ENCODE results near the gene SNRK. TPM values are rescaled to one million over a fixed set of nuclear protein-coding genes. Genes with fewer than 3 reads are reported as not detected.
A peak's percentile ranks its signal among the peaks of the same experiment; 100 is the strongest.

The SNRK gene
- total RNA-seq, 8 experiments from 2014 or later: 15.2 to 58.3 (median 25.5) TPM

DNA sequence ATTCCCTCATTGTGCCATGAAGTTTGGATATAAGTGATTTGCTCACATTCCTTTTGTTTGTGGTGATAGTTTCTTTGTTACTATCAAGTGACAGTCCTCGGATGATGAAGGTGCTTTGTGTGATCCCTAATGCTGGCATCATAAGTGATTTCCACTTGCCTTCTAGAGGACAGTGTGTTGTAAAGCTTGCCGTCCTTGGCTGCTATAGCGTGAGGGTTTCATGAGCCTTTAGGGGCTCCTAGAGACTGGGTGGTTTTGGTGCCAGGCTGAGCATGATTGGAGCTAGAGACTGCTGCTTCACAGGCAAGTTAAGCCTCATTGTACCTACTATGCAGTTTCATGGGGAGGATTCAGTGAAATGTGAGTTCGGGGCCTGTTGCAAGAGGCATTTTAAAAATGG lies 12.4 kb downstream of the SNRK start:
- Histone ChIP-seq H3K4me3 (no peak overlapping the region), H3K27ac (no peak overlapping the region), H3K4me1 (replicated peaks in 1 of 2) (no peaks in the 10 kb centered on the region)
- WGBS, 10 experiments: 67 to 100% (median 100%) methylated on average over 1 to 3 of the region's 4 CpGs; no CpG with 5 or more reads in 3 of the 10 experiments
- in situ Hi-C loops (cut with MboI; ENCODE audit: low pct_unique_long_range_greater_than_20kb in 2 of 9, low sequenced_read_pairs in 9 of 9, unreplicated experiment in 9 of 9): no loop called here
- ATAC-seq (replicated peaks in 6 of 8): no peak

DNA sequence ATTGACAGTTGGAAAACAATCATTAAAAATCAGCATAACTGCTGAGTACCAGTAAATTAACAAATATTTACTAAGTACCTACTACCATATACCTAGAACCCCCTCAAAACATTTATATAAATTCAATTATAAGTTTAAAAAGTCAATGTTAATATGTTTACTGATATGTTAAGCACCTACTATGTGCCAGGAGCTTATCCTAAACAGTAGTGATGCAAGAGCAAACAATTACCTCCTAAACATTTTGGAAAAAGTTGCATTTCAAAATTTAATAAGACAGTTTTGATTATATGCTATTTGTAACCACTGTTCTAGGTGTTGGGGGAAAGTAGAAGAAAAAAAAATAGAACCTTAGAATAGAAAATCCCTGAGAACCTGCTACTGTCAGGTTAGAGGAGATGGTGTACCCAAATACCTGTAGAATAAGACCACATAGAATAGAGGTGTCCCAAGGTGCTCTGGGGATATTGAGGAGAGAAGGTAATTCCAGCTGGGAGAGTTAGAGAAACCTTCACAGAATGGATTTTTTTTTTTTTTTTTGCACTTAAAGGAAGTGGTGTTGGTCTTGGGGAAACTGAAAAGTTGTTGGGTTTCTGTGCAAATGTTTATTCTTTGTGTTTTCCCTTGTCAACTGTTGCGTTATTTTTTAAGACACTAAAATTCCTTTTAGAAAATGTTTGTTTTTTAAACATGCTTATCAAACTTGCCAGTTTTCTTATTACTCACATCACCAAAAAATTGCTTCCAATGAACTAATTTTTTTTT lies 16.0 kb downstream of the SNRK start:
- in situ Hi-C loops (cut with MboI; ENCODE audit: low pct_unique_long_range_greater_than_20kb in 2 of 9, low sequenced_read_pairs in 9 of 9, unreplicated experiment in 9 of 9): no loop called here
- 80 to 100% (median 93%) methylated on average over 1 of the region's 1 CpG; no CpG with 5 or more reads in 2 of the 10 experiments for WGBS, 10 experiments
- ATAC-seq (replicated peaks in 6 of 8): no peak
- Histone ChIP-seq H3K27ac (no peak overlapping the region), H3K4me3 (no peak overlapping the region), H3K4me1 (replicated peaks in 1 of 2) (no peaks in the 10 kb centered on the region)

DNA sequence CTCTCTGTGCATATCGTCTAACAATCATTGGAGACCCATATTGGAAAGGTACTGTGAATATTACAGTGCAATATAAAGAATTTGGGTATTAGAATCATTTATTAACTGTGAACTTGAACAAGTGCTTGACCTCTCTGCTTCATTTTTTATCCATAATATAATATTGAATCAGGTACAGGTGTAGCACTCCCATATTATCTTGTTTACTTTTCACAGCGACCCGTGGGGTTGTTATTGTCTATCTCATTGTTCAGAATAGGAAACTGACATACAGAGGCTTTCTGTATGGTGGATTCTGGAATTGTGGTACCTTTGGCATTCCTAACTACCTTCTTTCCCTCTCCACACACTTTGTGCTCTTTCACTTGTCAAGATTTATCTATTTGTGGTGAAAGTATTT lies 17.8 kb downstream of the SNRK start:
- 75 to 100% (median 96%) methylated on average over 1 to 3 of the region's 3 CpGs; no CpG with 5 or more reads in 1 of the 10 experiments for WGBS, 10 experiments
- Histone ChIP-seq H3K27ac (no peak overlapping the region), H3K4me3 (no peak overlapping the region), H3K4me1 (replicated peaks in 1 of 2) (no peaks in the 10 kb centered on the region)
- in situ Hi-C loops (cut with MboI; ENCODE audit: low pct_unique_long_range_greater_than_20kb in 2 of 9, low sequenced_read_pairs in 9 of 9, unreplicated experiment in 9 of 9): no loop called here
- no peak for ATAC-seq (replicated peaks in 6 of 8)

DNA sequence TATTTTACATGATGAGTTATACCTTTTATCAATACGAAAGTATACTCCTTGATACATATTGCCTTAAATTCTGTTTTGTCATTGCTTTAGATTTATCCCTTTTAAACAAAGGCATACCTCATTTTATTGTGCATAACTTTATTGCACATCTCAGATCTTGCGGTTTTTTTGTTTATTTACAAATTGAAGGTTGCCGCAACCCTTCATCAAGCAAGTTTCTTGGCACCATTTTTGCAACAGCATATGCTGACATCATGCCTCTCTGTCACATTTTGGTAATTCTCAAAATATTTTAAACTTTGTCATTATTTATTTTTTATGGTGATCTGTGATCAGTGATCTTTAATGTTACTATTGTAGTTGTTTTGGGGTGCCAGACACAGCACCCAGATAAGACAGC lies 20.9 kb downstream of the SNRK start:
- ATAC-seq (replicated peaks in 6 of 8): no peak
- no peak overlapping the region for H3K27ac ChIP-seq
- H3K4me1 ChIP-seq (replicated peaks in 1 of 2): no peaks in the 10 kb centered on the region
- 82 to 100% (median 93%) methylated on average over 3 of the region's 3 CpGs for WGBS, 10 experiments
- no peak overlapping the region for H3K4me3 ChIP-seq
- in situ Hi-C loops (cut with MboI; ENCODE audit: low pct_unique_long_range_greater_than_20kb in 2 of 9, low sequenced_read_pairs in 9 of 9, unreplicated experiment in 9 of 9): no loop called here

DNA sequence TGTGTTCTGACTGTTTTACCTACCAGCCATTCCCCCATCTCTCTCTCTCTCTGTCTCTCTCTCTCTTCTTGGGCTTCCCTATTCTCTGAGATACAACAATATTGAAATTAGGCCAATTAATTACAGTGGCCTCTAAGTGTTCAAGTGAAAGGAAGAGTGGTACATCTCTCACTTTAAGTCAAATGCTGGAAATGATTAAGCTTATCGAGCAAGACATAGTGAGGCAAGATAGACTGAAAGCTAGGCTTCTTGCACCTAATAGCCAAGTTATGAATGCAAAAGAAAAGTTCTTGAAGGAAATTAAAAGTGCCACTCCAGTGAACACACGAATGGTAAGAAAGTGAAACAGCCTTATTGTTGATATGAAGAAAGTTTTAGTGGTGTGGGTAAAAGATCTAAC lies 21.3 kb downstream of the SNRK start:
- WGBS, 10 experiments: 93 to 100% (median 100%) methylated on average over 1 to 2 of the region's 2 CpGs; no CpG with 5 or more reads in 2 of the 10 experiments
- in situ Hi-C loops (cut with MboI; ENCODE audit: low pct_unique_long_range_greater_than_20kb in 2 of 9, low sequenced_read_pairs in 9 of 9, unreplicated experiment in 9 of 9): no loop called here

DNA sequence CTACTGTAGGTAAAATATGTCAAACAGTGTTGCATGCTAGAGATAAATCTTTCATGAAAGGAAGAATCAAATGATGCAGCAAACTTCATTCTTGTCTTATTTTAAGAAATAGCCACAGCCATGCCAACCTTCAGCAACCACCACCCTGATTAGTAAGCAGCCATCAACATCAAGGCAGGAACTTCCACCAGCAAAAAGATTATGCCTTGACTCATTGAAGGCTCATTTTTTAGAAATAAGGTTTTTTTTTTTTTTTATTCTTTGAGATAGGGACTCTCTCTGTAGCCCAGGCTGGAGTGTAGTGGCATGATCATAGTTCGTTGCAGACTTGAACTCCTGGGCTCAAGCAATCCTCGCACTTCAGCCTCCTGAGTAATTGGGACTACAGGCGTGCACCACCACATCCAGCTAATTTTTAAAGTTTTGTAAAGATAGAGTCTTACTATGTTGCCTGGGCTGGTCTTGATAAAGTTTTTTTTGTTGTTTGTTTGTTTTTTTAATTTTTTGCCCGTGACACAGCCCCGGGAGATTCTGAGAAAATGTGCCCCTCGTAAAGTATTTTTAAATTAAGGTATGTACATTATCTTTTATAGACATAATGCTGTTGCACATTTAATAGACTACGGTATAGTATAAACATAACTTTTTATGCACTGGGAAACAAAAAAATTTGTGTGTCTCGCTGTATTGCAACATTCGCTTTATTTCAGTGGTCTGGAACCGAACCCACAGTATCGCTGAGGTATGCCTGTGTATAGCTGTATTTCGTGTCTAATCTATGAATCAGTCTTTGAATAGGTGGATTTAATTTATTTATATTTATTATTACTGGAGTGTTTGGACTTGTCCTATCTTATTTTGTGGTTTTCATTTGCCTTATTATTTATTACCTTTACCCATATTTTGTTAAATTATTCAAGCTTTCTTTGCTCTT lies 23.3 kb downstream of the SNRK start:
- Histone ChIP-seq H3K27ac (no peak overlapping the region), H3K4me1 (replicated peaks in 1 of 2) (no peaks in the 10 kb centered on the region), H3K4me3 (no peak overlapping the region)
- in situ Hi-C loops (cut with MboI; ENCODE audit: low pct_unique_long_range_greater_than_20kb in 2 of 9, low sequenced_read_pairs in 9 of 9, unreplicated experiment in 9 of 9): no loop called here
- ATAC-seq (replicated peaks in 6 of 8): no peak
- 94 to 100% (median 97%) methylated on average over 4 to 12 of the region's 12 CpGs; no CpG with 5 or more reads in 1 of the 10 experiments for WGBS, 10 experiments

More for the DNA sequence above, 21.3 kb downstream of the SNRK start:
- H3K27ac ChIP-seq: no peak overlapping the region
- no peak overlapping the region for H3K4me3 ChIP-seq
- ATAC-seq (replicated peaks in 6 of 8): no peak
- H3K4me1 ChIP-seq (replicated peaks in 1 of 2): no peaks in the 10 kb centered on the region

DNA sequence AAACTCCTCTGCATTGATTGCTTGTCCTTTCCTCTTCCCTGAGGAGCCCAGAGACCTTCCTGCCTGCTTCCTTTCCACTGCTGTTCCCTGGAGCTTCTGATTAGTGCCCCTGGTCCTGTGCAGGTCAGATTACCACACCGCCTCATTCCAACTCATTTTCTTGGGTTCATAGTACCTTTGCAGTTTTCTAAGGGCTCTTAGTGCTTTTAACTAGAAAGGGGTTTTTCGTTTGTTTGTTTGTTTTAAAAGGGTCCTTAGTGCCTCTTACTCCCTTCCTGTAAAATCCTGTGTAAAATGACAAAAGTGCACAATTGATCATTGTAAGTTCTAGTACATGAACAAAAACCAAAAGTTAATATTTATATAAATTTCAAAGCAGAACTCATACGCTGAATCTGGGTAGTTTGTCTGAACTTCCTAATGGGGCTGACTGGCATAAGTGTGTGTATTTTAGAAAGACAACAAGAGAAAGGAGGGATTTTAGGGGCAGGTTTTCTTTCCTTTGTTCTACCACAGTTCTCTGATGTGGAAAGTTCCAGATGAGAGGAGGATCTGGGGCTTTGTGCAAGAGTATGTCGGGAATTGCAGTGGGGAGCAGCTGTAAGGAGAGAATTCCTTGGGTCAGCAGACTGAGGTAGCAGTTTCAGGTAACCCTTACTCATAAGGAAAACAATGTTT lies 30.6 kb downstream of the SNRK start:
- ATAC-seq (replicated peaks in 6 of 8): peak in 1 of 8 experiments; percentile 16
- no peaks in the 10 kb centered on the region for H3K4me1 ChIP-seq (replicated peaks in 1 of 2)
- WGBS, 10 experiments: 48 to 100% (median 63%) methylated on average over 1 to 4 of the region's 4 CpGs; no CpG with 5 or more reads in 1 of the 10 experiments
- in situ Hi-C loops (cut with MboI; ENCODE audit: low pct_unique_long_range_greater_than_20kb in 2 of 9, low sequenced_read_pairs in 9 of 9, unreplicated experiment in 9 of 9): no loop called here
- no peak overlapping the region for H3K27ac ChIP-seq
- no peak overlapping the region for H3K4me3 ChIP-seq

DNA sequence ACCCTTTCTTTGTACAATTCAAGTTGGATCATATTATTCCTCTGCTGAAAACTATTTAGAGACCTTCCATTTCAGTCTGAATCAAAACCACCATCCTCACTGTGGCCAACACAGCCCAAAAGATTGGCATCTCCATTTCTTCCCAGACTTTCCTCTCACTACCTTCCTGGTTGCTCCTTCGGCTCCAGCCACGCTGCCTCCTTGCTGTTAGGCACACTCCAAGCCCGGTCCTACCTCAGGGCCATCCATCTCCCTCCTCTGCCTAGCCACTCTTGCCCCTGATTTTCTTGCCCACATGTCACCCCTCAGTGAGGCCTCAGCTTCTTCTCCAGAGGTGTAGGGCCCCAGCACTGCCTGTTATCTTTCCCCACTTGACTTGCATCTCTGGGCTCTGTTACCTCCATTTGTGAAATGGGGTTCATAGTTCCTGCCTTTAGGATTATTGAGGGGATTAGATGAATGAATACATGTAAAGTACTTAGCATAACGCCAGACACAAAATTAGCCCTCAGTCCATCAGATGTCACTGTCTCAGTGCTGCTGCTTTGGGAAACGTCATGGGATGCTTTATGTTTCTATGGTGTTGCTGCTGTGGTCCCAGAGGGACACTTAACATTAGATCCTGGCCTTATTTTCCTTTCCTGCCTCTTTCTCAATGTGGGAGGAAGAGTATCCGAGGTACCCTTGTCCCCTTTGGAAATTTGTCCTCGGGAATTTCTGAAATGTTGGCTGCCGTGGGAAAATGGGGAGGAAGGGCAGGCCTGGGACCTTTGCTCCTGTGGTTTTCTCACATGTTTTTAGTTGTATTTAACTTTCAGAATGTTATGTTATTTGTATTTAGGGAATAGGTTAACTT lies 31.3 kb downstream of the SNRK start:
- Histone ChIP-seq H3K4me3 (no peak overlapping the region), H3K4me1 (replicated peaks in 1 of 2) (no peaks in the 10 kb centered on the region), H3K27ac (no peak overlapping the region)
- in situ Hi-C loops (cut with MboI; ENCODE audit: low pct_unique_long_range_greater_than_20kb in 2 of 9, low sequenced_read_pairs in 9 of 9, unreplicated experiment in 9 of 9): no loop called here
- ATAC-seq (replicated peaks in 6 of 8): peak in 3 of 8 experiments; percentile 10 to 41 (median 18)
- WGBS, 10 experiments: 62 to 100% (median 80%) methylated on average over 3 to 7 of the region's 8 CpGs; no CpG with 5 or more reads in 2 of the 10 experiments

DNA sequence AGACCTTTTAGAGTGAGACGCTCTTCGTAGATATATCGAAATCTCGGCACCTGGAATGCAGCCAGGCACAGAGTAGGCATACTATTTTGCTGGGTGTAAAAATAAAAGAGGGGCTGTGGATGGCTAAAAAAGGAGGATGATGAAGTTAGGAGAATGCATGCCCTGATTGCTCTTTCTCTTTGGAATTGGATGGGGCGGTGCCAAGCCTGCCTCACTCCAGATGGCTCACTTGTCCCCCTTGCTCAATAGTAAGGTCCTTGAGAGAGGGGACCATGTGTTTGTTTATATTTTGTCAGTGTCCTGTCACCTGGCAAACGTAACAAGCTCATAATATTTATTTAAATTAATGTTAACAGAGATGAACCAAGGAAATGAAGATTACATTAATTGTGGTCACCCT lies 33.0 kb downstream of the SNRK start:
- Histone ChIP-seq H3K4me3 (no peak overlapping the region), H3K4me1 (replicated peaks in 1 of 2) (no peaks in the 10 kb centered on the region), H3K27ac (no peak overlapping the region)
- WGBS, 10 experiments: 80 to 100% (median 97%) methylated on average over 1 to 6 of the region's 6 CpGs
- ATAC-seq (replicated peaks in 6 of 8): peak in 1 of 8 experiments; percentile 16
- in situ Hi-C loops (cut with MboI; ENCODE audit: low pct_unique_long_range_greater_than_20kb in 2 of 9, low sequenced_read_pairs in 9 of 9, unreplicated experiment in 9 of 9): no loop called here

DNA sequence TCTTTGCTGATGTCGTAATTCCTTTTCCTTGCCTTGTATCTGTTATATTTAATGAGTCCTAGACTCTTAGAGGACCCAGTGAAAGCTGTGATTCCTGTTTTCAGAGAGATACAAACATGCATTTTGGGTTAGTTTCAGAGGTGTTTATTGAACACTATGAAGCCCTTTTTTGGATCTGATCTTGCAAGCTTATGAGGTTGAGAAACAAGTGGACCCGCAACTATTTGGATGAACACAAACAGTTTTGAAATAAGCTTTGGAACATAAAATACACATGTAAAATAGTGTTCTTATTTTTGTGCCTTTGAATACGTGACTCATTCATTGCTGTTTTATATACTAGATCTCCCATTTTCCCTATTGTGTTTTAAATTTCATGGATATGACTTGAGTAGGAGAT lies 33.5 kb downstream of the SNRK start:
- no peaks in the 10 kb centered on the region for H3K4me1 ChIP-seq (replicated peaks in 1 of 2)
- ATAC-seq (replicated peaks in 6 of 8): no peak
- 63 to 100% (median 91%) methylated on average over 1 to 3 of the region's 3 CpGs for WGBS, 10 experiments
- no peak overlapping the region for H3K4me3 ChIP-seq
- in situ Hi-C loops (cut with MboI; ENCODE audit: low pct_unique_long_range_greater_than_20kb in 2 of 9, low sequenced_read_pairs in 9 of 9, unreplicated experiment in 9 of 9): no loop called here
- no peak overlapping the region for H3K27ac ChIP-seq

DNA sequence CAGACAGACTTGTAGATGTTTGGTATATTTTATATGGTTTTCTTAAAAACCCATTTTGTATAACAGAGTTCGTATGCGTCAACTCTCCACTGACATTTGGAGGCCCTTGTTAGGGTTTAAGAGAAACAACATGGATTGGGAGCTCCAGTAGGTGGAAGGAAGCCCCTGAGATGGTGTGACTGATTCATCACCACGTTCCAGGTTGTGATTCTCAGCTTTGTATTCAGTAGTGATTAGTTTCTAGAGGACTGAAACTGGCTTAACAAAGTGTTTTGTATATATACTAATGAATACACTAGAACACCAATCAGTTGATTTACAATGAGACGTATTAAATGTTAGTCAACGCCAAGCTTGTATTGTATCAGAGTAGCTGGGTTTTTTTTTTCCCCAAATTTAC lies 33.9 kb downstream of the SNRK start:
- Histone ChIP-seq H3K4me3 (no peak overlapping the region), H3K27ac (no peak overlapping the region), H3K4me1 (replicated peaks in 1 of 2) (no peaks in the 10 kb centered on the region)
- ATAC-seq (replicated peaks in 6 of 8): no peak
- 68 to 100% (median 100%) methylated on average over 1 to 5 of the region's 5 CpGs; no CpG with 5 or more reads in 1 of the 10 experiments for WGBS, 10 experiments
- in situ Hi-C loops (cut with MboI; ENCODE audit: low pct_unique_long_range_greater_than_20kb in 2 of 9, low sequenced_read_pairs in 9 of 9, unreplicated experiment in 9 of 9): no loop called here

DNA sequence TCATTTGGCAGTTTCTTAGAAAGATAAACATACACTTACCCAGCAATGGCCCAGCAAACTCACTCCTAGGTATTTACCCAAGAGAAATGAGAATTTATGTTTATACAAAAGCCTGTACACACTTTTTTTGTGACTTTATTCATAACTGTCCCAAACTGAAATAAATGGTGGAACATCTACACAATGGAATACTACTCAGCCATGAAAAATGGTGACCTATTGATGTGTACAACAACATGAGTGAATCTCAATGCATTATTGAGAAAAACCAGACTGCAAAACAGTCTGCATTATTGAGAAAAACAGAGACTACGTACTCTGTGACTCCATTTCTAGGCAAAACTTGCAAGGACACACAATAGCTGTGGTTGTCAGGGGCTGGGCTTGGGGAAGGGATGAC lies 37.2 kb downstream of the SNRK start:
- Histone ChIP-seq H3K4me1 (replicated peaks in 1 of 2) (peaks cover 12 to 13% of the 10 kb centered on the region in 2 donors), H3K27ac (no peak overlapping the region), H3K4me3 (no peak overlapping the region)
- in situ Hi-C loops (cut with MboI; ENCODE audit: low pct_unique_long_range_greater_than_20kb in 2 of 9, low sequenced_read_pairs in 9 of 9, unreplicated experiment in 9 of 9): no loop called here
- 80 to 100% (median 100%) methylated on average over 1 of the region's 1 CpG; no CpG with 5 or more reads in 5 of the 10 experiments for WGBS, 10 experiments
- no peak for ATAC-seq (replicated peaks in 6 of 8)

Data from motor neuron (in vitro differentiated cells).